Dendritic cell treated with granulocyte-macrophage colony-stimulating factor and Interleukin-4, amounts not matched to agents 40 ng/mL and 50 ng/mL, for 4 days (primary cell): ENCODE measurements around the gene MAPRE2.
A peak's percentile ranks its signal among the peaks of the same experiment; 100 is the strongest.
"Not testable (repeated sequence)": the region's sequence is repeated elsewhere in the genome, so short reads cannot be mapped to it uniquely, and the experiment has no call there.

Experiments
- H3K27ac Mint-ChIP-seq: one replicate; pipeline ENCODE4 v1.8.0; 2022; ENCODE audit warnings: mild to moderate bottlenecking, mixed read lengths
- H3K27me3 Mint-ChIP-seq: one replicate; pipeline ENCODE4 v1.8.0; 2022; ENCODE audit warnings: mild to moderate bottlenecking, mixed read lengths
- H3K36me3 Mint-ChIP-seq: one replicate; pipeline ENCODE4 v1.8.0; 2022; ENCODE audit warnings: low read depth, mixed read lengths
- H3K4me1 Mint-ChIP-seq: one replicate; pipeline ENCODE4 v1.8.0; 2022; ENCODE audit warnings: low read depth, mixed read lengths
- H3K4me3 Mint-ChIP-seq: one replicate; pipeline ENCODE4 v1.8.0; 2022; ENCODE audit warnings: mild to moderate bottlenecking, moderate library complexity, mixed read lengths
- H3K9me3 Mint-ChIP-seq: one replicate; pipeline ENCODE4 v1.8.0; 2022; ENCODE audit warnings: mixed read lengths
- intact Hi-C: fragments of 100-400 bp; cut with micrococcal nuclease; formaldehyde crosslinking; loops from one replicate; pipeline ENCODE4 v1.15.0; 2022

The MAPRE2 gene

GRCh38 chr18:35137632-35138031, 96.4 kb downstream of the MAPRE2 start:
- intact Hi-C loops = no loop called here
- H3K27me3 Mint-ChIP-seq = no peaks in the 10 kb centered on the region
- H3K27ac Mint-ChIP-seq = no peak overlapping the region

GRCh38 chr18:35138773-35139172, 97.6 kb downstream of the MAPRE2 start:
- Mint-ChIP-seq H3K36me3 (peaks cover 54% of the 10 kb centered on the region), H3K4me3 (no peak overlapping the region), H3K9me3 (no peaks in the 10 kb centered on the region), H3K27me3 (no peaks in the 10 kb centered on the region), H3K4me1 (peaks cover 14% of the 10 kb centered on the region), H3K27ac (no peak overlapping the region)
- intact Hi-C loops = no loop called here

More at GRCh38 chr18:35137632-35138031, 96.4 kb downstream of the MAPRE2 start:
- Mint-ChIP-seq H3K4me1 (peaks cover 11% of the 10 kb centered on the region), H3K4me3 (no peak overlapping the region), H3K9me3 (no peaks in the 10 kb centered on the region), H3K36me3 (peaks cover 61% of the 10 kb centered on the region)

- Mint-ChIP-seq H3K4me1 (peaks cover 14% of the 10 kb centered on the region), H3K4me3 (no peak overlapping the region), H3K27me3 (no peaks in the 10 kb centered on the region), H3K27ac (no peak overlapping the region), H3K36me3 (peaks cover 51% of the 10 kb centered on the region), H3K9me3 (no peaks in the 10 kb centered on the region)
- intact Hi-C loops = no loop called here
These were observed 98.3 kb downstream of the MAPRE2 start for GRCh38 chr18:35139517-35139916.

- H3K27ac Mint-ChIP-seq = no peak overlapping the region
- H3K4me3 Mint-ChIP-seq = no peak overlapping the region
- H3K36me3 Mint-ChIP-seq = peaks cover 38% of the 10 kb centered on the region
- H3K27me3 Mint-ChIP-seq = no peaks in the 10 kb centered on the region
- no peaks in the 10 kb centered on the region for H3K9me3 Mint-ChIP-seq
- peaks cover 14% of the 10 kb centered on the region for H3K4me1 Mint-ChIP-seq
- intact Hi-C loops = loop anchor here (5.0 kb wide), 1 partner anchor 114 kb away; no protein-coding TSS in a partner anchor
These were observed 99.9 kb downstream of the MAPRE2 start for GRCh38 chr18:35141077-35141476.

- Mint-ChIP-seq H3K9me3 (no peaks in the 10 kb centered on the region), H3K36me3 (peaks cover 32% of the 10 kb centered on the region), H3K4me1 (peaks cover 14% of the 10 kb centered on the region), H3K27ac (no peak overlapping the region), H3K4me3 (no peak overlapping the region), H3K27me3 (no peaks in the 10 kb centered on the region)
- intact Hi-C loops = loop anchor here (5.0 kb wide), 1 partner anchor 114 kb away; no protein-coding TSS in a partner anchor
These were observed 100.5 kb downstream of the MAPRE2 start for GRCh38 chr18:35141567-35142274.

GRCh38 chr18:35142275-35142615, 101.0 kb downstream of the MAPRE2 start:
- no peaks in the 10 kb centered on the region for H3K27me3 Mint-ChIP-seq
- H3K4me3 Mint-ChIP-seq = no peak overlapping the region
- H3K9me3 Mint-ChIP-seq = no peaks in the 10 kb centered on the region
- peaks cover 32% of the 10 kb centered on the region for H3K36me3 Mint-ChIP-seq
- H3K27ac Mint-ChIP-seq = no peak overlapping the region
- peaks cover 14% of the 10 kb centered on the region for H3K4me1 Mint-ChIP-seq
- intact Hi-C loops = loop anchor here (5.0 kb wide), 1 partner anchor 115 kb away; no protein-coding TSS in a partner anchor

GRCh38 chr18:35143622-35144596, 102.7 kb downstream of the MAPRE2 start:
- intact Hi-C loops = loop anchor here (1.0 to 5.0 kb wide), 2 partner anchors 117 to 138 kb away; no protein-coding TSS in a partner anchor
- Mint-ChIP-seq H3K27ac (no peak overlapping the region), H3K36me3 (peaks cover 20% of the 10 kb centered on the region), H3K4me1 (peaks cover 10% of the 10 kb centered on the region), H3K27me3 (no peaks in the 10 kb centered on the region), H3K4me3 (no peak overlapping the region), H3K9me3 (peaks cover 2% of the 10 kb centered on the region)

- intact Hi-C loops = loop anchor here (1.0 to 5.0 kb wide), 2 partner anchors 117 to 138 kb away; no protein-coding TSS in a partner anchor
- Mint-ChIP-seq H3K9me3 (peaks cover 9% of the 10 kb centered on the region), H3K36me3 (peaks cover 16% of the 10 kb centered on the region), H3K27ac (no peak overlapping the region), H3K4me1 (peaks cover 10% of the 10 kb centered on the region), H3K4me3 (no peak overlapping the region), H3K27me3 (no peaks in the 10 kb centered on the region)
These were observed 103.5 kb downstream of the MAPRE2 start for GRCh38 chr18:35144698-35145097.

GRCh38 chr18:35150195-35150594, 109.0 kb downstream of the MAPRE2 start:
- H3K27me3 Mint-ChIP-seq, intact Hi-C loops, H3K27ac Mint-ChIP-seq, H3K9me3 Mint-ChIP-seq, H3K4me3 Mint-ChIP-seq, H3K36me3 Mint-ChIP-seq: not testable (repeated sequence)
- peaks cover 11% of the 10 kb centered on the region for H3K4me1 Mint-ChIP-seq

GRCh38 chr18:35153609-35154272, 112.5 kb downstream of the MAPRE2 start:
- Mint-ChIP-seq H3K9me3 (peaks cover 8% of the 10 kb centered on the region), H3K27me3 (peaks cover 3% of the 10 kb centered on the region), H3K4me3 (no peak overlapping the region), H3K36me3 (no peaks in the 10 kb centered on the region), H3K4me1 (peaks cover 16% of the 10 kb centered on the region), H3K27ac (no peak overlapping the region)
- intact Hi-C loops = no loop called here

- Mint-ChIP-seq H3K9me3 (no peaks in the 10 kb centered on the region), H3K4me3 (no peak overlapping the region), H3K36me3 (no peaks in the 10 kb centered on the region), H3K27ac (no peak overlapping the region), H3K27me3 (peaks cover 3% of the 10 kb centered on the region), H3K4me1 (peaks cover 26% of the 10 kb centered on the region)
- intact Hi-C loops = no loop called here
These were observed 114.3 kb downstream of the MAPRE2 start for GRCh38 chr18:35155398-35156117.

- Mint-ChIP-seq H3K4me3 (no peak overlapping the region), H3K9me3 (no peaks in the 10 kb centered on the region), H3K36me3 (no peaks in the 10 kb centered on the region), H3K27me3 (no peaks in the 10 kb centered on the region), H3K27ac (no peak overlapping the region), H3K4me1 (peaks cover 26% of the 10 kb centered on the region)
- intact Hi-C loops = no loop called here
These were observed 116.0 kb downstream of the MAPRE2 start for GRCh38 chr18:35157181-35157580.

- Mint-ChIP-seq H3K27me3 (no peaks in the 10 kb centered on the region), H3K27ac (peak overlapping the region; percentile 70), H3K4me1 (peaks cover 21% of the 10 kb centered on the region), H3K9me3 (no peaks in the 10 kb centered on the region), H3K36me3 (no peaks in the 10 kb centered on the region), H3K4me3 (no peak overlapping the region)
- intact Hi-C loops = no loop called here
These were observed 117.7 kb downstream of the MAPRE2 start for GRCh38 chr18:35158728-35159450.
